HEK293 (cell line): ENCODE measurements around the gene SLC12A1.

Experiments
- CTCF ChIP-seq: fragments of 450-650 bp; formaldehyde crosslinking; IDR thresholded peaks from 2 replicates; pipeline ENCODE4 v1.5.1; 2016; ENCODE audit warnings: missing biosample characterization, missing genetic modification characterization
- ZNF24 ChIP-seq: fragments of 450-650 bp; formaldehyde crosslinking; IDR thresholded peaks from 2 replicates; pipeline ENCODE4 v1.5.1; 2016; ENCODE audit warnings: missing biosample characterization, missing genetic modification characterization

- TF ChIP-seq ZNF24 (no peak), CTCF (no peak)
Observed at GRCh38 chr15:48309740-48310139, 103.6 kb downstream of the SLC12A1 start.
